Caco-2 (cell line): ENCODE measurements around the gene PIGQ. TPM values are rescaled to one million over a fixed set of nuclear protein-coding genes. Genes with fewer than 3 reads are reported as not detected.

ENCODE experiments used
- BruUV-seq: library from RNA; stranded (reverse); fragments of 400-500 nt; replicated peaks from 2 replicates; lab custom pipeline; 2021; lab: Mats Ljungman, UMichigan
- CTCF ChIA-PET: fragments of 300-600 bp; sonication (Branson Sonifier 250); formaldehyde crosslinking; loops from one replicate; lab custom pipeline; 2022; ENCODE audit warnings: antibody characterized with exemption; lab: Charles Lee
- POLR2A ChIA-PET: fragments of 300-600 bp; sonication (Branson Sonifier 250); formaldehyde crosslinking; loops from one replicate; lab custom pipeline; 2022; ENCODE audit warnings: antibody characterized with exemption; lab: Charles Lee
- DNase-seq, 2 experiments: peaks; one replicate each; pipeline versions ENCODE4 v3.0.0 to v3.0.0-alpha.2; 2020 to 2022
- H3K27me3 ChIP-seq: replicated peaks from 2 replicates; pipeline ENCODE4 v1.6.0; 2011; ENCODE audit warnings: low read length; ENCODE audit not compliant: control insufficient read depth, insufficient read depth
- H3K36me3 ChIP-seq: 2 replicates; pipeline ENCODE4 v1.5.1; 2011; ENCODE audit warnings: low read length; ENCODE audit not compliant: control insufficient read depth, insufficient read depth
- H3K4me1 ChIP-seq: fragments of 250-450 bp; sonication (Bioruptor Pico); 2 replicates; pipeline ENCODE4 v1.5.1; 2020; ENCODE audit warnings: mild to moderate bottlenecking
- H3K4me3 ChIP-seq: 2 replicates; pipeline ENCODE4 v1.5.1; 2011; ENCODE audit warnings: low read depth, mild to moderate bottlenecking, control low read depth, low read length
- H3K9me3 ChIP-seq: fragments of 250-450 bp; sonication (Bioruptor Pico); 2 replicates; pipeline ENCODE4 v1.5.1; 2020; ENCODE audit warnings: mild to moderate bottlenecking, moderate library complexity
- H3K27ac Mint-ChIP-seq: one replicate; pipeline ENCODE4 v1.8.0; 2022; ENCODE audit warnings: mixed read lengths; ENCODE audit not compliant: unreplicated experiment
- H3K27me3 Mint-ChIP-seq: one replicate; pipeline ENCODE4 v1.8.0; 2022; ENCODE audit warnings: mixed read lengths; ENCODE audit not compliant: insufficient read depth, unreplicated experiment
- H3K36me3 Mint-ChIP-seq: one replicate; pipeline ENCODE4 v1.8.0; 2022; ENCODE audit warnings: mild to moderate bottlenecking, mixed read lengths; ENCODE audit not compliant: insufficient read depth, unreplicated experiment
- H3K4me1 Mint-ChIP-seq: one replicate; pipeline ENCODE4 v1.8.0; 2022; ENCODE audit warnings: low read depth, mixed read lengths; ENCODE audit not compliant: unreplicated experiment
- H3K4me3 Mint-ChIP-seq: one replicate; pipeline ENCODE4 v1.8.0; 2022; ENCODE audit warnings: mild to moderate bottlenecking, moderate library complexity, mixed read lengths; ENCODE audit not compliant: unreplicated experiment
- H3K9me3 Mint-ChIP-seq: one replicate; pipeline ENCODE4 v1.8.0; 2022; ENCODE audit warnings: mixed read lengths; ENCODE audit not compliant: unreplicated experiment
- intact Hi-C: fragments of 100-400 bp; cut with micrococcal nuclease; formaldehyde crosslinking; loops from one replicate; pipeline ENCODE4 v1.10.0; 2022; ENCODE audit not compliant: unreplicated experiment
- total RNA-seq: library from RNA; stranded (reverse); gene quantifications from 2 replicates; pipeline ENCODE4 v1.2.3, GENCODE V29; 2022
- TF ChIP-seq, protein P1 (sequence below), 2 experiments: fragments of 200-600 bp in 1 of 2; IDR thresholded peaks; 1 replicate in 1 of 2; 2 replicates in 1 of 2; pipeline versions ENCODE4 v1.5.1 to v1.8.0; 2011 to 2022; ENCODE audit warnings: antibody characterized with exemption in 1 of 2, control low read depth in 1 of 2, inconsistent platforms in 1 of 2, low read depth in 1 of 2, low read length in 1 of 2, mild to moderate bottlenecking in 1 of 2, moderate library complexity in 1 of 2; ENCODE audit not compliant: insufficient read depth in 1 of 2, severe bottlenecking in 1 of 2, unreplicated experiment in 1 of 2

The PIGQ gene
- total RNA-seq, 1 experiment from 2014 or later: 45.8 TPM

DNA sequence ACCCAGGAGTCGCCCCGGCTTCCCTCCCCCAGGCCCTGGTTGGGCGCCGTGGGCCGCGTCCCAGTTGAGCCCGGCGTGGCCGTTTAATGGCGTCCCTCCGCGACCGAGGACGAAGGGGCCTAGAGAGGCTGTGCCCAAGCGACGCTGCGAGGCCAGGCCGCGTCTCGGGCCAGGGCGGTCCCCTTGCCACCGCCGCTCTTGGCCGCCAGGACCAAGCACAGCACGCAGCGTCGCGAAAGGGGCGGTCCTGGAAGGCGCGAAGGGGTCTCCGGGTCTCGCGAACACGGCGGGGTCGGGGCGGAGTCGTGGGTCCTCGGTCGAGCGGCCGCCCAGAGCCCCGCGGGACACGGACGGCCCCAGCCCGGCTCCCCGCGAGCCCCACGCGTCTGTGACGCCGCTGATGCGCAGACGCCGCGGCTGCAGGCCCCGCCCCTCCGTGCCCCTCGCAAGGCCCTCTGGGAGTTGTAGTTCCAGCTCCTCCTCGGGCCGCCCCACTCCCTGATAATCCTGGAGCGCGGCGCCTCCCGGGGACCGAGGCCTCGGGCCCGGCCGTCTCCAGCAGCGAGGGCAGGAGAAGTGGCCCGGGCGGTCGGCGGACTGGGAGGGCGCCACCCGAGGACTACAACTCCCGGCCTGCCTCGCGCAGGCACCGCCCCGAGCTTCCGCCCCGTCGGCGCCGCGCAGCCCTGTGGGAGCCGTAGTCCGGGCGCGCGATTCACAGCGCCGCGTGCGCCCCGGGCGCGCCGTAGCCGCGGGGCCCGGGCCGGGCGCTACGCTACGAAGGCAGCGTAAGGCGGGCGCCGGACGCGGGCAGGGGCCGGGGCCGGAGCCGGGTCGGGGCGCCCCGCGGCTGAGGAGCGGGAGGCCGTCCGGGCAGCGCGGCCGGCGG is 42.5 kb upstream of the PIGQ start, which contains the start of gene CAPN15:
CAPN15 (plus strand) TSS at position 698 of the 889 bp plus-strand sequence. CDS start 19,127 bp downstream, outside the sequence.
- no TSS peak for BruUV-seq
- ChIA-PET POLR2A (interaction anchor here (0.6 to 1.8 kb wide), 5 partner anchors 17 to 455 kb away, joined by 3 to 5 read pairs (median 3); partner anchors contain the start of genes DECR2 and RHBDF1), CTCF (interaction anchor here (0.7 to 1.9 kb wide), 5 partner anchors 10 to 109 kb away, joined by 3 to 6 read pairs (median 5); partner anchors contain the start of genes METTL26 and RAB11FIP3)
- DNase-seq: peak; percentile 89 to 92
- Mint-ChIP-seq H3K36me3 (peaks cover 32% of the 10 kb centered on the region), H3K27ac (peak within 1 kb of the TSS; percentile 70), H3K4me3 (peak within 1 kb of the TSS; percentile 73), H3K27me3 (no peaks in the 10 kb centered on the region), H3K4me1 (no peaks in the 10 kb centered on the region), H3K9me3 (no peaks in the 10 kb centered on the region)
- TF ChIP-seq, protein P1, sequence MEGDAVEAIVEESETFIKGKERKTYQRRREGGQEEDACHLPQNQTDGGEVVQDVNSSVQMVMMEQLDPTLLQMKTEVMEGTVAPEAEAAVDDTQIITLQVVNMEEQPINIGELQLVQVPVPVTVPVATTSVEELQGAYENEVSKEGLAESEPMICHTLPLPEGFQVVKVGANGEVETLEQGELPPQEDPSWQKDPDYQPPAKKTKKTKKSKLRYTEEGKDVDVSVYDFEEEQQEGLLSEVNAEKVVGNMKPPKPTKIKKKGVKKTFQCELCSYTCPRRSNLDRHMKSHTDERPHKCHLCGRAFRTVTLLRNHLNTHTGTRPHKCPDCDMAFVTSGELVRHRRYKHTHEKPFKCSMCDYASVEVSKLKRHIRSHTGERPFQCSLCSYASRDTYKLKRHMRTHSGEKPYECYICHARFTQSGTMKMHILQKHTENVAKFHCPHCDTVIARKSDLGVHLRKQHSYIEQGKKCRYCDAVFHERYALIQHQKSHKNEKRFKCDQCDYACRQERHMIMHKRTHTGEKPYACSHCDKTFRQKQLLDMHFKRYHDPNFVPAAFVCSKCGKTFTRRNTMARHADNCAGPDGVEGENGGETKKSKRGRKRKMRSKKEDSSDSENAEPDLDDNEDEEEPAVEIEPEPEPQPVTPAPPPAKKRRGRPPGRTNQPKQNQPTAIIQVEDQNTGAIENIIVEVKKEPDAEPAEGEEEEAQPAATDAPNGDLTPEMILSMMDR (IDR thresholded peaks at IDR 0.05; ENCODE audit: insufficient read depth in 1 of 2, low read depth in 1 of 2, low read length in 1 of 2, severe bottlenecking in 1 of 2, unreplicated experiment in 1 of 2): peak in 1 of 2 experiments; percentile 23
- Histone ChIP-seq H3K4me1 (peaks cover 9% of the 10 kb centered on the region), H3K4me3 (peak within 1 kb of the TSS; percentile 76), H3K36me3 (0 out of 2 replicates have a peak, but pooled peaks cover 1% of the 10 kb centered on the region), H3K9me3 (no peaks in the 10 kb centered on the region), H3K27me3 (no peaks in the 10 kb centered on the region)
- intact Hi-C loops: loop anchor here (5.0 kb wide), 1 partner anchor 60 kb away; no protein-coding TSS in a partner anchor

DNA sequence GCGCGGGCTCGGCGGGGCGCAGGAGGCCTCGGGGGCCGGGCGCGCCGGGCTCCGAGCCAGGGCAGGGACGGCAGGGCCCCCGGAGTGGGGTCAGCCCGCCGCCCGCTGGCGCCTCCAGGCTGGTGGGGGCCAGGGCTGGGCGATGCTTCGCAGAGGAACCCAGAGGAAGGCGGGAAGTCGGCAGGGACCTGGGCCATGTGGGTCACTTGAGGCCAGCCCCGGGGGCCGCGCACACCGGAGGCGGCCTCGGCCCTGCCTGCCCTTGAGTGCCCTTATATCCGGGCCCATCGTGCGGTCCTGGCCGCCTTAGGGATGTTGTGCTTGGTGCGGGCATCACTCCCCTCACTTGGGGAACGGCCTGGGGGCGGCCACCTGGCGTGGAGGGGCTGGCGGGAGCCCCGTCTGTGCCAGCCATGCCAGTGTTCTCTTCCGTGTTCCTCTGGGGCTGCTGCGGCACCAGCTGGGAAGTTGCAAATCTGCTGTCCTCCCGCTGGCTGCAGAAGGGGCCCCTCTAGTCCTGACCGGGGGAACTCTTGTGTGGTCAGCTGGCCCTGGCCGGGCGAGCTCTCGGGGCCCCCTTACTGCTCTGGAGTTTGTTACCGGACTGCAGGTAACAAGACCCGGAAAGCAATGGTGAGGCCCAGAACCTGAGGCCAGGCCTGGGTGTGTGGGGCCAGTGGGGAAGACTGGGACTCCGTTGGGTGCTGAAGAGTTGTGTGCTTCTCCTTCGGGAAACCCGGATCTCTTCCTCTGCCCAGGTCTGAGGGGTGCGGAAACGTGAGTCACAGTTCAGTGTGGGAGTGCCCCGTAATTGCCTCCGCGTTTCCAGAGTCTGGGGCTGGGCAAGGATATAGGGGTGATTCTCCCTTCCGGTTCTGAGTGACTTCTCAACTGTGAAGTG is 41.4 kb upstream of the PIGQ start:
- intact Hi-C loops: loop anchor here (5.0 kb wide), 1 partner anchor 59 kb away; no protein-coding TSS in a partner anchor
- POLR2A ChIA-PET: no interaction called here
- Mint-ChIP-seq H3K27me3 (no peaks in the 10 kb centered on the region), H3K4me1 (no peaks in the 10 kb centered on the region), H3K27ac (no peak overlapping the region), H3K4me3 (peak overlapping the region; percentile 73), H3K9me3 (no peaks in the 10 kb centered on the region), H3K36me3 (peaks cover 25% of the 10 kb centered on the region)
- H3K36me3 ChIP-seq: 0 out of 2 replicates have a peak, but pooled peaks cover 1% of the 10 kb centered on the region
- TSS peak; percentile 26 for BruUV-seq
- CTCF ChIA-PET: interaction anchor here (1.4 to 1.9 kb wide), 2 partner anchors 103 to 108 kb away, joined by 5 to 6 read pairs; partner anchors contain the start of genes METTL26 and RAB11FIP3
- TF ChIP-seq, protein P1 (IDR thresholded peaks at IDR 0.05; ENCODE audit: insufficient read depth in 1 of 2, low read depth in 1 of 2, low read length in 1 of 2, severe bottlenecking in 1 of 2, unreplicated experiment in 1 of 2): no peak
- peak overlapping the region; percentile 76 for H3K4me3 ChIP-seq
- no peaks in the 10 kb centered on the region for H3K27me3 ChIP-seq
- H3K4me1 ChIP-seq: peaks cover 15% of the 10 kb centered on the region
- H3K9me3 ChIP-seq: no peaks in the 10 kb centered on the region
- DNase-seq: peak in 1 of 2 experiments; percentile 47
